CD1c-positive myeloid dendritic cell (primary cell): ENCODE measurements around the gene SETX.

Source experiments
- DNase-seq: peaks from one replicate; pipeline ENCODE4 v3.0.0-alpha.2; 2016; ENCODE audit errors: extremely low spot score

Gene SETX

GRCh38 chr9:132214027-132214622 is 140.7 kb downstream of the SETX start:
- no peak for DNase-seq

DNA sequence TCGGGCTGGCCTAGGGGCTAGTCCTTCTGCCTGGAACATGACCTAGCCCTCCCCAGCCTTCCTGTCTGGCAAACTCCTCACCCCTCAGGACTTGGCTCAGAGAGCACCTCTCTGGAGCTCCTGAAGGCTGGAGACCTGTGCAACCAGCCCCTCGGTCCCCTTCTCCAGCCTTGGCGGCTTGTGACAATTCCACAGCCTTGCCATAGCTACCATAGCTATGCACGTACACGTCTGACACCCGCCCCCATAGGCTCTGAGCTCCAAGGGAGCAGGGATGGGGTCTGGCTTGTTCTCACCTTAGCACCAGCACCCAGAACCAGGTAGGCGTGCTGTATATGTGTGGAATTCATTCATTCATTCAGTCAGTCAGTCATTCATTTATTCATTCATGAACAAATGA is 143.2 kb downstream of the SETX start:
- DNase-seq, result no peak
